Stomach smooth muscle (tissue), 2 donors: ENCODE measurements around the gene TMEM176A.
"Not testable (repeated sequence)": the region's sequence is repeated elsewhere in the genome, so short reads cannot be mapped to it uniquely, and the experiment has no call there.

Source experiments
- H3K27ac ChIP-seq: one replicate; pipeline ENCODE4 v1.7.0; 2013; ENCODE audit warnings: mild to moderate bottlenecking, low read length, inconsistent platforms
- H3K27me3 ChIP-seq, 2 donors: one replicate each; pipeline ENCODE4 v1.7.0; 2013; ENCODE audit warnings: low read length in 2 of 2; ENCODE audit not compliant: insufficient read depth in 2 of 2, control insufficient read depth in 1 of 2
- H3K36me3 ChIP-seq, 2 donors: one replicate each; pipeline ENCODE4 v1.7.0; 2013; ENCODE audit warnings: low read length in 2 of 2; ENCODE audit not compliant: control insufficient read depth in 2 of 2, insufficient read depth in 2 of 2
- H3K4me1 ChIP-seq: one replicate; pipeline ENCODE4 v1.7.0; 2013; ENCODE audit warnings: low read length; ENCODE audit not compliant: control insufficient read depth, insufficient read depth
- H3K4me3 ChIP-seq, 2 donors: one replicate each; pipeline ENCODE4 v1.7.0; 2013; ENCODE audit warnings: low read length in 2 of 2
- H3K9ac ChIP-seq, 2 donors: one replicate each; pipeline ENCODE4 v1.7.0; 2013; ENCODE audit warnings: low read length in 2 of 2, mild to moderate bottlenecking in 1 of 2
- H3K9me3 ChIP-seq, 2 donors: one replicate each; pipeline ENCODE4 v1.7.0; 2013; ENCODE audit warnings: low read length in 2 of 2; ENCODE audit not compliant: control insufficient read depth in 2 of 2
- donor health status: healthy.
- donor health status: Pancreatic carcinoma.

The TMEM176A gene

DNA sequence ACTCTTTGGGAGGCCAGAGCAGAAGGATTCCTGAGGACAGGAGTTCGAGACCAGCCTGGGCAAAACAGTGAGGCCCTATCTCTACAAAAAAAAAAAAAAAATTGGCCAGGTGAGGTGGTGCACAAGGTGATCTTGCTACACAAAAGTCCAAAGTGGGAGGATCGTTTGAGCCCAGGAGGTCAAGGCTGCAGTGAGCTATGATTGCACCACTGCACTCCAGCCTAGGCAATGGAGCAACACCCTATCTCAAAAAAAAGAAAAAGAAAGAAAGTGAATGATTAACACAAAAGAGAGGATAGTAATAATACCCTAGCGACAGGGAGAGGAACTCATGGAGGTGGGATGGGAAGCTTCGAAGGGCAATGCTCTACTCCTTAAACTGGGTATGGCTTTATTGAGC is 30.8 kb upstream of the TMEM176A start:
- no peak overlapping the region for H3K27ac ChIP-seq
- H3K4me3 ChIP-seq = no peak overlapping the region
- no peaks in the 10 kb centered on the region for H3K36me3 ChIP-seq
- H3K4me1 ChIP-seq = no peaks in the 10 kb centered on the region
- H3K27me3 ChIP-seq = no peaks in the 10 kb centered on the region
- H3K9ac ChIP-seq = no peak overlapping the region
- H3K9me3 ChIP-seq = no peaks in the 10 kb centered on the region

DNA sequence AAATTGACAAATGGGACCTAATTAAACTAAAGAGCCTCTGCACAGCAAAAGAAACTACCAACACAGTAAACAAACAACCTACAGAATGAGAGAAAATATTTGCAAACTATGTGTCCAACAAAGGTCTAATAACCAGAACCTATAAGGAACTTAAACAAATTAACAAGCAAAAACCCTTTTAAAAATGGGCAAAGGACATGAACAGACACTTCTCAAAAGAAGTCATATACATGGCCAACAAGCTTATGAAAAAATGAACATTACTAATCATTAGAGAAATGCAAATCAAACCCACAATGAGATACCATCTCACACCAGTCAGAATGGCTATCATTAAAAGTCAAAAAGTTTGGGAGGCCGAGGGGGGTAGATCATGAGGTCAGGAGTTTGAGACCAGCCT is 26.4 kb upstream of the TMEM176A start:
- H3K9me3 ChIP-seq, H3K36me3 ChIP-seq, H3K27ac ChIP-seq, H3K4me3 ChIP-seq, H3K9ac ChIP-seq, H3K4me1 ChIP-seq, H3K27me3 ChIP-seq: not testable (repeated sequence)

DNA sequence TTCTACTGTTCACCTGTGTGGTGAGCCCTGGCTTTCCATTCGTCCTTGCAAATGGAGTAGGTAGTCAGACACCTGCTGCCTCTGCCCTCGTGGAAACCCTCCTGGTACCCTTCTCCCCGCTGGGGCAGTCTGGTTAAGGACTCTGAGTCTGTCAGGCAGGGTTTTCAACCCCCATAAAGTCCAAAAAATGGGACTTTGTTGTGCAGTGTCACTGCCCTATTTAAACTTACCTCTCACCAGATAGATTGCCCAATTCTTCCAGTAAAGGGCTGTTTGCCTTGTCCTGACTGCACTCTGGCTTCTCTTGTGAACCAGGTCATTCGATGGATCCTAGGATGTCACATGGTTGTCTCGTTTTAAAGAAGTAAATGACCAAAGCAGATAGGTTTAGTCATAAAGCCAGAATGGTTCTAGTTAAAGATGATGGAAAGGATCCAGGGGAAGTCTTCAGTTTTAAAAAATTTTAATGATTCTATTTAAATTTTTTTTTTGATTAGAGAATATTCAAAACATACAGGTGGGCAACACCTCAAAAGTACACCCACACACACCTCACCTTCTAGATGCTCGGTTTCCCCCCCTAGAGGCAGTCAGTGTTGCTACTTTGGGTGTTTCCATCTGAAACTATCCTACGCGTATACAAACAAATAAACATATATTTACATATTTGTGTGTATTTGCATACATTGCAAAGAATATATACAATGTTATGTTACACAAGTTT is 22.4 kb upstream of the TMEM176A start:
- Histone ChIP-seq H3K27ac (no peak overlapping the region), H3K4me3 (no peak overlapping the region), H3K9me3 (no peaks in the 10 kb centered on the region), H3K4me1 (peaks cover 4% of the 10 kb centered on the region), H3K9ac (no peak overlapping the region), H3K27me3 (no peaks in the 10 kb centered on the region), H3K36me3 (no peaks in the 10 kb centered on the region)

DNA sequence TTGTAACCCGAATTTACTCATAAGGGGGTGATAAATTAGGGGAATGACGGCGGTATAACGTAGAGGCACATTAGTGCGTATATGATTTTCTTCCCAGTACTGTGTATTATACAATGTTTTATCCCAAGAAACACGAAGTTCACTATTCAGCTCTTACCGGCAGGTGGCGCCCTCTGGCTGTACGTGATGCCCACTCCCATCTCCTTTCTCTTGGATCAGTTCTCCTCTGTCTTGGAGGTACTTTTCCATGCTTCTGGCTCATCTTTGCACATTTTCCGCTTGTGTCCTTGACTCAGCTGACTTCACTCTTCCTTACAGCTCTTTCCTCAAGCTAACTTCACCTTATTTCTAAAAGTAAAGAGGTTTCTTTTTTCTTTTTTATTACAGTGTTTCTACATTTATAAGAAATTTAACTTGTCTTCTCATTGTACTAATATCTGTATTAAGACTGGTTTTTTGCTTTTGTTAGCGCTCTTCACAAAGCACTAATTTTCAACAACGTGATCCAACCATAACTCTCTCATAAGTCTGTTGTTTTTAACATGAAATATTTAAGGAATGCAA is 21.7 kb upstream of the TMEM176A start:
- no peaks in the 10 kb centered on the region for H3K27me3 ChIP-seq
- no peaks in the 10 kb centered on the region for H3K9me3 ChIP-seq
- no peak overlapping the region for H3K4me3 ChIP-seq
- no peak overlapping the region for H3K9ac ChIP-seq
- peaks cover 4% of the 10 kb centered on the region for H3K4me1 ChIP-seq
- no peaks in the 10 kb centered on the region for H3K36me3 ChIP-seq
- no peak overlapping the region for H3K27ac ChIP-seq

DNA sequence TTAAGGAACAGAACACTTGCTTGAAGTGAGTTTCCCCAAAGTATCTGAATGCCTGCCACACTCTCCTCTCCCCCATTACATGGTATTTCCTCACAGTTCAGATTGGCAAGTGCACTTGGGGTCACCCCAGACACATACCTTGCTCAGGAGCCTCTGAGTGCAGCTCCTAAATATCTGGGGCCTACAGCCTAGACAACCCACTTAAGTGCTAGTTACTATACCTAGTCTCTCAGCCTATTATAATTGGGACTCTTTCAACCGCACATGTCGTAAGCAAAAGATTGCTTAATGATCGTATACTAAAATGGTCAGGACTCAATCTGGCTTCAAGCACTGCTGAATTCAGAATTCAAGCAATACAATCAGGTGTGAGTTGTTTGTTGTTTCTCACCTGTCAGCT is 20.3 kb upstream of the TMEM176A start:
- H3K9me3 ChIP-seq = no peaks in the 10 kb centered on the region
- H3K27ac ChIP-seq = no peak overlapping the region
- H3K4me3 ChIP-seq = no peak overlapping the region
- peaks cover 10% of the 10 kb centered on the region for H3K4me1 ChIP-seq
- no peaks in the 10 kb centered on the region for H3K36me3 ChIP-seq
- no peaks in the 10 kb centered on the region for H3K27me3 ChIP-seq
- no peak overlapping the region for H3K9ac ChIP-seq

DNA sequence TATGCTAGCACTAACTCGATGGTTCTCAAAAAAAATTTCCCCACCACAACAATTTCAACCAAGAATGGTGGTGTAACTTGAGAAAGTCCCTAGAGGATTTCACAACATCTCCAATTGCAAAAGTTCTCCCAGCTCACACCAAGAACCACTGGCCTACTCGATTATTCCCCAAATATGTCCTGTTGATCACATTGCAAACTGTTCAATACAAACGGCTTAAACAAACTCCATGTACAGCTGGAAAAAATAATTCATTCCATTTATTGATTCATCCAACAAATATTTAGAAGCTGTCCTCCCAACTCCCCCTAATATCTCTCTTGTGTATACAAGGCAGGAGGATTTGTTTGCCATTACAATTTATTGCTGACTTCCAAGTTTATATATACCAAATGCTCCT is 19.5 kb upstream of the TMEM176A start:
- H3K4me1 ChIP-seq = peaks cover 12% of the 10 kb centered on the region
- no peak overlapping the region for H3K27ac ChIP-seq
- H3K27me3 ChIP-seq = no peaks in the 10 kb centered on the region
- H3K9ac ChIP-seq = no peak overlapping the region
- H3K36me3 ChIP-seq = no peaks in the 10 kb centered on the region
- H3K9me3 ChIP-seq = no peaks in the 10 kb centered on the region
- H3K4me3 ChIP-seq = no peak overlapping the region

DNA sequence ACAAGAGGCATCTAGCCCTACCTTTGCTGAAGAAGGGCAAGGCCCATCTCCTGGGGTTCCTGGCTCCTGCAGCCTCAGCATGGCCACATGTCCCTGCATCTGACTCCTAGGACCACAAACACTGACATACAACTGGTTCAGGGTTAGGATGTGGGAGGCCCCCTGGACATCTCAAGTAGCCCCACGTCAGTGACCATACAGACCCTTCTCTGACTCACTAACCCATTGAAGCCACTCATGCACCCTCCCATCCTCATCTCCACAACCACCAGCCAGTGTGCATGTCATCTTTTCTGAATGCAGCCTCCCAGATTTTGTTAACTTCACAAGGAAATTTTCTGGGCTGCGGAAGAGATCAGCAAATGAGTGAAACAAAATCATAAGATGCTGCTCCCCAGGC is 18.6 kb upstream of the TMEM176A start:
- H3K4me1 ChIP-seq = peaks cover 13% of the 10 kb centered on the region
- H3K27me3 ChIP-seq = no peaks in the 10 kb centered on the region
- H3K27ac ChIP-seq = peak overlapping the region; percentile 18
- H3K9me3 ChIP-seq = no peaks in the 10 kb centered on the region
- no peak overlapping the region for H3K4me3 ChIP-seq
- no peak overlapping the region for H3K9ac ChIP-seq
- no peaks in the 10 kb centered on the region for H3K36me3 ChIP-seq

DNA sequence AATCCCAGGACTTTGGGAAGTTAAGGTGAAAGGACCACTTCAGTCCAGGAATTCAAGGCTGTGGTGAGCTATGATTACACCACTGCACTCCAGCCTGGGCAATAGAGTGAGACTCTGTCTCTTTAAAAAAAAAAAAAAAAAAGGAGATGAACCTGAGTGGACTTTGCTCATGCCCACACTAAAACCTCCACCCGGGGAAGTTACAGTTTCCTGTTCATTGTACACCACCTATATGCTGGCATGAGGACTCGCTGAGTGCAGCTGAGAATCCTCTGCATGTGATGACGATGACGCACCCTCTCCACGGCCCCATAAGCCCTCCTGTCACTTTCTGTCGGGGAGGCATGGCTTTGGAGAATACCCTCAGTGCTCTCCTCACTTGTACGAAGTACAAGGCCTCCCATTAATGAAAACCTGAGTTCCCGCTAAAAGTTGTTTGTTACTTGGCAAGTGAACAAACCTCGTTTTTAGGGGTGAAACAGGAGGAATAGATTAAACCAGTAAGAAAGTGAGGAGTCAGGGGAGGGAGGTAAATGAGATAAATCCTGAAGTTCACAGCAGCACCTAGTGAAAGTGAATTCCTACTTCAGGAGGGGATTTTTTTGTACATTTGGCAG is 16.3 kb upstream of the TMEM176A start:
- Histone ChIP-seq H3K9me3 (no peaks in the 10 kb centered on the region), H3K4me3 (no peak overlapping the region), H3K27ac (no peak overlapping the region), H3K9ac (no peak overlapping the region), H3K27me3 (peaks cover 0 to 2% of the 10 kb centered on the region in 2 donors), H3K36me3 (no peaks in the 10 kb centered on the region), H3K4me1 (peaks cover 35% of the 10 kb centered on the region)

DNA sequence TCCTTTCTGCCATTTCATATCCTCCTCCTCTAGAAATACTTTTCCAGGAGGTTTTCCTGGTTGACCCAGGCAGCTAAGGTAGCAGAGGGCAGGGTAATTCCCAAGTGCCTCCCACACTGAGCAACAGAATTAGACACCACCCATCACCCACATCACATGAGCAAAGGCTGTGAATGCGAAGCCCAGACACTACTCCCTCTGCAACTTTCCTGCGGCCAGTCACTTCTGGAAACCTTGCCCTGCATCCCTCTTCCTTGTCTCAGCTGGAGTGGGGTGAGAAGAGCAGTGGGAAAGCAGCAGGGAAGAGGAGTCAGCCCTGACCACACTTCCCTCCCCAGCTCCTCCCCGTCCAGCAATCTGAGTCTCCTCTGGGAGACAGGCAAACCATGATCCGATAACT is 15.6 kb upstream of the TMEM176A start:
- H3K9ac ChIP-seq = no peak overlapping the region
- H3K4me3 ChIP-seq = no peak overlapping the region
- no peak overlapping the region for H3K27ac ChIP-seq
- no peaks in the 10 kb centered on the region for H3K36me3 ChIP-seq
- peaks cover 0 to 2% of the 10 kb centered on the region in 2 donors for H3K27me3 ChIP-seq
- peaks cover 39% of the 10 kb centered on the region for H3K4me1 ChIP-seq
- H3K9me3 ChIP-seq = no peaks in the 10 kb centered on the region

DNA sequence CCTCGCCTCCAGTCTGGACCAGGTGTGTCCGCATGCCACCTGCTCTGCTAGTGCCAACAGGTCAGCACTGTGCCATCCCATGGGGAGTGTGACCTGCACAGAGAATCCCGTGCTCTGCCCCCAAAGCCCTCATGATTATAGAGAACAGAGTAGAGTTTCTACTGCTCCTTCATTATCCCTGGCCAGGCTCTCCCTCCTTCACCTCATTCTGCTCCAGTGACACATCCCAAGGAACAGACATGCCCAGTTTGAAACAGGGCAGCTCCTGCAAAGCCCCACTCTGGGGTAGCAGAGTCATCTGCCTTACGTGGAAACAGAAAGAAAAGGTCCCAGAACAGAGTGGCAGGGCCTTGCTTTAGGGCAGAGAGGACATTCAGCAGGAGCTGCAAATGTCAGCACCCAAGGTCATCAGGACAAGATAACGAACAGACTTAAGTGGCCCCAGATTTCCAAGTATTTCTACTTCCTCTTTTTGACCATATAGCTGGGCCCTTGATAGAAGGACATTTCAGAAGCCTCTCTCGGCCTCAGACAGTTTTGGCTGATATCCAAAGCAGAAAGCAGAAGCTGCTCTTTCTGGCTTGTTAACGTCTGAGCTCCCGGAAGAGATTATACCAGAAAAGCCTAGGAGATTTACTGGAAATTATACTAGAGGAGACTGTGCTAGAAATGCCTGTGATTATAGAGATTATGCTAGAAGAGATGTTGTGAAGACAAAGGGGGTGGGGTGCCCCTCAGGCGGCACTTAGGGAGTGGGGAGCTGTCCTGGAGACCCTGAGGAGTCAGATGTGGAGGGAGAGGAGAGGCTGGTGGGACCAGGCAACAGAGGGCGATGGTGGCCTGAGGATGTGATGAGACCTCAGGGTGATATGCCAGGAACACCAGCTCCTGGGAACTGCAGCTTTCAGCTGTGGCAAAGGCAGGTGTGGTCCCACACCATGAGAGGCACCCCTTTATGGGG is 13.0 kb upstream of the TMEM176A start:
- Histone ChIP-seq H3K27ac (peak overlapping the region; percentile 64), H3K4me3 (peak overlapping the region in 1 of 2 donors; percentile 51), H3K9ac (peak overlapping the region; percentile 58 to 62), H3K36me3 (no peaks in the 10 kb centered on the region), H3K4me1 (peaks cover 35% of the 10 kb centered on the region), H3K9me3 (no peaks in the 10 kb centered on the region), H3K27me3 (peaks cover 0 to 2% of the 10 kb centered on the region in 2 donors)
